SK-N-MC (cell line): ENCODE results near the gene SPAG4.
A peak's percentile ranks its signal among the peaks of the same experiment; 100 is the strongest.

Experiments
- EZH2 ChIP-seq: fragments of 200-600 bp; sonication (generic); IDR thresholded peaks from one replicate; pipeline ENCODE4 v1.6.1; 2017; ENCODE audit warnings: antibody characterized with exemption
- FOXP2 ChIP-seq: optimal IDR thresholded peaks from 2 replicates; pipeline ENCODE3; 2011; ENCODE audit warnings: mild to moderate bottlenecking, moderate library complexity; ENCODE audit not compliant: insufficient read depth; ENCODE audit errors: extremely low read length, control extremely low read depth
- POLR2AphosphoS5 ChIP-seq: IDR thresholded peaks from 2 replicates; pipeline ENCODE4 v1.6.1; 2012; ENCODE audit warnings: mild to moderate bottlenecking, low read depth, low read length, borderline replicate concordance

DNA sequence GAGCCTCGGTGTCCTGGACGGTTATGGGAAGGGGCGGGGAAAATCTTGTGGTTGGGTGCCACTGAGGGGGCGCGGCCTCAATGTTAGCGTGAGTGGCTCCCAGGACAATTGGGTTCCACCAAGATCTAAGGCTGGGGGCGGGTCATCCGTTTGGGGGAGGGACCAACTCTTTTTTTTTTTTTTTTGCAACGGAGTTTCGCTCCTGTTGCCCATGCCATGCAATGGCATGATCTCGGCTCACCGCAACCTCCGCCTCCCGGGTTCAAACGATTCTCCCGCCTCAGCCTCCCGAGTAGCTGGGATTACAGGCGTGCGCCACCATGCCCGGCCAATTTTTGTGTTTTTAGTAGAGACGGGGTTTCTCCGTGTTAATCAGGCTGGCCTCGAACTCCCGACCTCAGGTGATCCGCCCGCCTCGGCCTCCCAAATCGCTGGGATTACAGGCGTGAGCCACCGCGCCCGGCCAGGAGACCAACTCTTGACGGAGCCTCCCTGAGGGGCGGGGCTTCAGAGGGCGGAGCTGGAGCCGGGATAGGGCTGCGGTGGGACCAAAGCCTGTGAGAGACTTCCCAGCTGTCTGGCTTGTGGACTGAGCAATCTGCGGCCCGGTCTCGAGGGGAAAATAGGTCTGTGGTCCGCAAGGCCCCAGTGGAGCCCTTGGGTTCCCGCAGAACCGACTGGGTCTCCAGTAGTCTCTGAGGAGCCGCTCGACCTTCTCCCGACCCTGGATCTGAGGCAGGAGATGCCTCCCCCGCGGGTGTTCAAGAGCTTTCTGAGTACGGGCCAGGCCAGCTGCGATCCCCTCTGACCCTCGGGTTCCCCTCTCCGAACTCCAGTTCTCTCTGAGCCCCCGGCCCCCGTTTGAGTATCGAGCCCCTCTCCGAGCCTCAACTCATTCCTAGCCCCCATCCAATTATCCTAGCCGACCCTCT is 1.1 kb downstream of the SPAG4 start:
- TF ChIP-seq EZH2 (no peak), POLR2AphosphoS5 (0 out of 2 replicates have a peak, but pooled peaks have one; percentile 26), FOXP2 (no peak)
